HG03442 (cell line): ENCODE data around the gene ARHGDIG.

Experiments
- ATAC-seq: cut with Tn5 transposase; IDR thresholded peaks from one replicate; pipeline ENCODE4 v1.9.1; 2021; ENCODE audit warnings: mild to moderate bottlenecking, moderate library complexity; ENCODE audit not compliant: unreplicated experiment

The ARHGDIG gene

GRCh38 chr16:293043-293775, 12.8 kb downstream of the ARHGDIG start:
- ATAC-seq, result no peak

DNA sequence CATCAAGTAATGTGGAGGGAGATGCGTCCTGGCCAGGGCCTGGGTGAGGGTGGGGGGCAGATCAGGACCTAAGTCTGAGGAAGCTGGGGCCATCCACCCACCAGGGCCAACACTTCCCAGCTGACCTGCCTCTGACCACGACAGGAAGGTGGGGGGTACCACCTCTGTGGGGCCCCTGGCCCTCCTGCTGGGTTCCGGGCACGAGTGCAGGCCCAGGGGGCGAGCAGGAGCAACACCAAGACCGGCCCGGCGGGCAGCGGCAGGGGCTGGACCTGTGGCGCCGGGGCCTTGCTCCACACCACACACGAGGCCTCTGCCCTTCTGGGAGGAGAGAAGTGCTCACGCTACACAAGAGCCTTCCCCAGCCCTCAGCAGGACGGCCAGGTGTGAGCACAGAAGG, 15.9 kb downstream of the ARHGDIG start:
- no peak for ATAC-seq

GRCh38 chr16:296806-297510, 16.6 kb downstream of the ARHGDIG start:
- ATAC-seq, result no peak

DNA sequence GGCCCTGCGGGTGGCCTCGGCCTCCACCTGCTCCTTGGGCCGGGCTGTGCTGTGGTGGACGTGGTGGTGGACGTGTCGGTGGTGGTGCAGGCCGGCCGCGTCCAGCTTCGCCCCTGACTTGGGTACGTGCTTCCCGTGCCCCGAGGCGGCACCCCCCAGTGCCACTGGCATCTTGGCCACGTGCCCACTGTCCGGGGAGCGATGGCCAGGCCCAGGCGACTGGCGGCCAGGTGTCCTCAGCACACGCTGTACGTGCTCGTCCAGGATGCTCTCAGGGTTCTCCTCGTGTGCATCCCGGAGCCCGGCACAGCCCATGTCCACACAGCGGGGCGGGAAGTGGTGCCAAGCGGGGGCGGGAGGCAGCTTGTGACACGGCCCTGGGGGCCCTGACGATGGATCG, 17.4 kb downstream of the ARHGDIG start:
- no peak for ATAC-seq

- ATAC-seq, result no peak
These were observed 20.8 kb downstream of the ARHGDIG start for GRCh38 chr16:301235-301634.

DNA sequence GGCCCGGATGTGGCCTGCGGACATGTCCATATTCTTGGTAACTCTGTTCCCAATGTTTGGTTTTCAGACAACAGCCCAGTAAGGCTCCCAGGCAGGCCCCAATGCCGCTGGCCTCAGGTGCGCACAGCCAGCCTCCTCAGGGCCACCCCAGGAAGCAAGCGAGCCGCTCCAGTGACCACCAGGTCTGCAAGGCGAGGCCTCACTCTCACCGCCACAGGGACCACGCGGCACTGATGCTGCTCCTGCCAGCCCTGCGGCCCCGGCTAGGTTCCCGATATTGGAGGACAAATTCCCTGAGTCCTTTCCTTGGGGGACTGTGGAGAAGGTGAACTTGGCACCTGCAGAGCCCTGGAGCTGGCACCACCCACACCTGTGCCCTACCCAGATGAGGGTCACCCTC, 21.6 kb downstream of the ARHGDIG start:
- ATAC-seq, result no peak

DNA sequence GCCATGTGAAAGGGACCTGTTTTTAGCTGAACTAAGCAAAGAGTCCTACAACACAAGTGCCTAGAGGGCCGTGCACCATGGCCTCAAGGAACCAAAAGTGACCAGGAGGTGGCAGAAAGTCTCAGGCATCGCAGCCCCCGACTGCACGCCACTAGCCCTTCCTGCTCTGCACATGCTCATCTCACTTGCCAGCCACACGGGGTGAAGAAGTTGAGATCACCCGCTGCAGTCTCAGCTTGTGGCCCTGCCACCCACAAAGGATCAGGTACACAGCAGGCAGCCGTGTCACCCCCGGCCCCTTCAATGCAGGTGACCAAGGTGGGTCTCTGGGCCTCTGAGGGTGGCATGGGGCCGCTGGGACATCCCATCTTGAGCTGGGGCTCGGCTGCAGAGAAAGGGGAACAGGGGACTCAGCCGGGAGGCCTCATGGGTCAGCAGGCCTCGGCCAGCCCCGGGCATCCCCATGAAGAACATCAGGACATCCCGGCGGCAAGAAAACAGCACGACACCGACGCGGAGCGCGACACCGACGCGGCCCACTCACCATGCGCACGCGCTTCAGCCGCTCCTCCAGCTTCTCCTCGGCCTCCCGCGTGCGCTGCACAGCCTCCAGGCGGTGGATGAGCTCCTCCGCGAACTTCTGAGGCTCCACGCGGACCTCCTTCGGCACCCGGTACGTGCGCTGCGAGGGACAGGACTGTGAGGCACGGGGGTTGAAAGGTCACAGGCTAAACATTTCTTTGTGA, 23.5 kb downstream of the ARHGDIG start:
- no peak for ATAC-seq

DNA sequence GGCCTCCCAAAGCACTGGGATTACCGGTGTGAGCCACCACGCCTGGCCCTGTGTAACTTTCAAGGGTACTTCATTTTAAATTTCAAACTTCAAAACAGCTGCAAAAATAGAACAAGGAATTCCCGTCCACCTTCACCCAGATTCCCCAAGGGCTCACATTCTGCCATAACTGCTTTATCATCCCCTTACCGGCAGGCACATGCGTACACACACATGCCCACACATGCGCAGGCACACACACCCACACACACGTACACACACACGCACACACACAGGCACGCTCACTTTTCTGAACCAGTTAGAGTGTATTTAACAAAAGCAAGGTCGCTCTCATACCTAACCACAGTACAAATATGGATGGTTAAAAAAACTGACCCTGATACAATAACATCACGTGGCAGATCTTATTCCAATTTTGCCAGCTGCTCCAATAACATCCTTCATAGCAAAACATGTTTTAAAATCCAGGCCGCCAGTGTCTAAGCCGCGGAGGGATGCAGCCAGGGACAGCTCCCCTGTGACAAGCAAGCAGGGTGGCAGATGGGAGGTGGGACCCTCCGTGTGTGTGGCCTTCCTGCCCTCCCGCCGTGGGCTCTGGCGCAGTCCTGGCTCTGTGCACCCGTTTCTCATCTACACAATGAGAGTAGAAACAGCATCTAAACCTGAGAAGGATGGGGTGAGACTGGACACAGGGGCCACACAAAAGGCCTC, 25.7 kb downstream of the ARHGDIG start:
- ATAC-seq, result no peak

GRCh38 chr16:306911-307370, 26.6 kb downstream of the ARHGDIG start:
- no peak for ATAC-seq

DNA sequence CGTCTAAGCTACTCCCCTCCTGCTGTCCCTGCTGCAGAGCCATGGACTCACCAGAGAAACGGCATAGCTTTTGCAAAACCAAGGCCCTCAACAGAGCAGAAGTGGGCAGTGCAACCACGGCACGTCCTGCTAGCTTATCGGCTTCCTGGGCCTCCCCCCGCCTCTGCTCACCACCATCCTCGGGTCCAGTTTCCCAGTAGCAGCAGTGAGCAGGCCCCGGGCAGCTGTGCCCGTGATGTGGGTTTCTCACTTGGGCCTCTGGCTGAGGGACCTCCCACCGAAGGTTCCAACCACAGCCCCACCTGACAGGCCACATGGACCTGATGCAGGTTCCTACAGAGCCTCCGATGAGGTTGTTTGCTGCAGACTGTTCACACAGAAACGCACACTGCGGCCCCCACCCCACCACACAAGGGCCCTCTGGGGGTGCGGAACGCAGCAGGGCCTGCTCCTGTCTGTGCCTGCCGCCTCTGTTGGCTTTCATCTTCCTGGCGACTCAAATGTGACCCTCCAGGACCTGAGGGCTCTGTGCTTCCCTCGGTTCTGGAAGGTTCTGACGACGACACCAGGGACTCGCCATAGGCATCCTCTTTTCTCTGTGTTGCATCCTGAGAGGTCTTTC, 27.4 kb downstream of the ARHGDIG start:
- ATAC-seq, result no peak

DNA sequence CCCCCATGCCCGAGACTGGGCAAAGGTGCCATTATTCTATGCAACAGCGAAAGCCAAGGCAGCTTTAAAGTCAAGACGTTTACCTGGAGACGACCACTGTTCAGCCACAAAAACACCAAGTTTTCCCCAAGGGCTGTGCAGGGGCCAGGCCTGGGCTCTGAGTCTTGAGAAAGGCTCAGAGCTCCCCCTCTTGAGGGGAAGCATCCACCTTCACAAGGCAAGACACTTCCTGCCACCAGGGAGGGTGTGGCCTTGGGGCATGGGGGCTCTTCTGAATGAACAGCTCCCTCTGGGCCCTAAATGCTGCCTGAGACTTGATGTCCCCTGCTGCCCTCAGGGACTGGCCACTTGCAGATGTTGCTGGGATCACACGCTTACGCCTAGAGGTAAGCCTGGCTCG, 29.1 kb downstream of the ARHGDIG start:
- no peak for ATAC-seq

GRCh38 chr16:311725-312124, 31.3 kb downstream of the ARHGDIG start:
- no peak for ATAC-seq

GRCh38 chr16:314351-314750, 34.0 kb downstream of the ARHGDIG start:
- ATAC-seq, result no peak

- ATAC-seq, result no peak
These were observed 34.5 kb downstream of the ARHGDIG start for GRCh38 chr16:314795-315299.

DNA sequence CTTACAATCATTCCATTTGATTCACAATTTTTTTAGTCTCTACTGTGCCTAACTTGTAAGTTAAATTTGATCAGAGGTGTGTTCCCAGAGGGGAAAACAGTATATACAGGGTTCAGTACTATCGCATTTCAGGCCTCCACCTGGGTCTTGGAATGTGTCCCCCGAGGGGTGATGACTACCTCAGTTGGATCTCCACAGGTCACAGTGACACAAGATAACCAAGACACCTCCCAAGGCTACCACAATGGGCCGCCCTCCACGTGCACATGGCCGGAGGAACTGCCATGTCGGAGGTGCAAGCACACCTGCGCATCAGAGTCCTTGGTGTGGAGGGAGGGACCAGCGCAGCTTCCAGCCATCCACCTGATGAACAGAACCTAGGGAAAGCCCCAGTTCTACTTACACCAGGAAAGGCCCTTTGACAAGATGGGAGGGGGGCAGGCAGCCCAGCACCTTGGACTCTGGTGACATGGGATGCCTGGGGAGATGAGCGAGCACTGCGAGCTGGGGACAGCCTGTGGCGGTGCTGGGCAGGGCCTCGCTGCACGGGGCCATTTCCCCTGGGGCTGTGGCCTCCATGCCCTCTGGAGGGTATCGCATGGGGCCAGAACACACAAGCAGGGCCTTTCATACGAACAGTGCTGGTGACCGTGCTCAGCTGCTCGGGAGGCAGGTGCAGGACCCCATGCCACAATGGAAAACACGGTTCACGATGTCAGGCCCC, 36.5 kb downstream of the ARHGDIG start:
- no peak for ATAC-seq

DNA sequence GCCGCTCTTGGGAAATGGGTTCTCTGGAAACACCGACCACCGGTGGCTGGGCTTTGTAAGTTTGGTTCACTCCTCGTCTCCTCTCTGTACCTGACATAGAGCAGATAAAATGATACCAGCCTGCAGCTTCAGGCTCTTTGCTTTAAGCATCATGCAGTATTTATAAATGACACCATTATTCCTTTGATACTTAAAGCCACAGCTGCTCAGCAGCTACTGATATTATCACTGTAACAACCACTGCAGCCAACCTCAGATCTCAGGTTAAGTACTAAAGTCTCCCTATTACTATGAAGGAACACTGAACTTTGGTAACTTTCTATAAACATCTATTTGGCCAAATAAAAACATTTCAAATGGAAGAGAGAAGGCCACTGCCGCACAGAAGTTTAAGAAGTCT, 37.2 kb downstream of the ARHGDIG start:
- ATAC-seq, result no peak

DNA sequence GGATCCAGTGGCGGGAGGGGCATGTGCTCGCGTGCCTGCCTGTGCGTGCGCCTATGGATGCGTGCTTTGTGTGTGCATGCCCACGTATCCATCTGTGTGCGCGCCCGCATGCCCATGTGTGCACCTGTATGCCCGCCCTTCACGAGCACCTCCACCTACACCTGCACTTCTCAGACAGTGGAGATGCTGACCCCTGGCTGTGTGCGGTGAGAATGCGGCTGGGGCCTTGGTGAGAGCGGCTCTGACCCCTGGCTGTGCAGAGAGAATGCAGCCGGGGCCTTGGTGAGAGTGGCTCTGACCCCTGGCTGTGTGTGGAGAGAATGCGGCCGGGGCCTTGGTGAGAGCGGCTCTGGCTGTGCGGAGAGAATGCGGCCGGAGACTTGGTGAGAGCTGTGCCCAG, 38.2 kb downstream of the ARHGDIG start:
- ATAC-seq, result no peak

GRCh38 chr16:320206-320605, 39.8 kb downstream of the ARHGDIG start:
- ATAC-seq, result no peak

DNA sequence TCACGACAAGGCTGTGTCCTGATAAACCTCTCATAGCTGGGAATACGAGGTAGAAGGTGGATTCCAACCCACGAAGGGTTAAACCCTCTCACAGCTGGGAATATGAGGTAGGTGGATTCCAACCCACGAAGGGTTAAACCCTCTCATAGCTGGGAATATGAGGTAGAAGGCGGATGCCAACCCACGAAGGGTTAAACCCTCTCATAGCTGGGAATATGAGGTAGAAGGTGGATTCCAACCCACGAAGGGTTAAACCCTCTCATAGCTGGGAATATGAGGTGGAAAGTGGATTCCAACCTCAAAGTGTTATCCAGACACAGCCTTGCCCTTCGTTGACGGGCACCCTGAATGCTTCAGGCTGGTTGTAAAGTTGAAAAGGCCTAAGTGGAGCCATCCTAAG, 41.1 kb downstream of the ARHGDIG start:
- no peak for ATAC-seq
